HEK293T (cell line): ENCODE measurements around the gene SYNE1.
"Not testable (repeated sequence)": the region's sequence is repeated elsewhere in the genome, so short reads cannot be mapped to it uniquely, and the experiment has no call there.

Experiments used
- BHLHE40 ChIP-seq: fragments of 450-650 bp; IDR thresholded peaks from 2 replicates; pipeline ENCODE4 v1.6.1; 2016; ENCODE audit warnings: mild to moderate bottlenecking, moderate library complexity, borderline replicate concordance
- ELF4 ChIP-seq: fragments of 450-650 bp; IDR thresholded peaks from 2 replicates; pipeline ENCODE4 v1.6.1; 2017; ENCODE audit warnings: antibody characterized with exemption
- FOXA1 ChIP-seq: fragments of 450-650 bp; IDR thresholded peaks from 2 replicates; pipeline ENCODE4 v1.6.1; 2016; ENCODE audit warnings: mild to moderate bottlenecking
- SUZ12 ChIP-seq: fragments of 450-650 bp; IDR thresholded peaks from 2 replicates; pipeline ENCODE4 v1.6.1; 2016; ENCODE audit warnings: mild to moderate bottlenecking
- TARDBP ChIP-seq: fragments of 450-650 bp; IDR thresholded peaks from 2 replicates; pipeline ENCODE4 v1.6.1; 2016
- ZNF384 ChIP-seq: fragments of 450-650 bp; IDR thresholded peaks from 2 replicates; pipeline ENCODE4 v1.6.1; 2016

DNA sequence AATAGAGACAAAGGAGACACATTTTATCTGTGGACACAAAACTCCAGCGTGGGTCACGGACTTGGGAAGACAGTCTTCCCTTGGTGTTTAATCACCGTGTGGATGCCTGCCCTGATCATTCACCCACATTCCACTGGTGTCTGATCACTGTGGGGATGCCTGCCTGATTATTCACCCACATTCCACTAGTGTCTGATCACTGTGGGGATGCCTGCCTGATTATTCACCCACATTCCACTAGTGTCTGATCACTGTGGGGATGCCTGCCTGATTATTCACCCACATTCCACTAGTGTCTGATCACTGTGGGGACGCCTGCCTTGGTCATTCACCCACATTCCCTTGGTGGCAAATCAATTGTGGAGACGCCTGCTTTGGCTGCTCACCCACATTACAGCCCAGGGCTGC is 146.2 kb downstream of the SYNE1 start:
- not testable (repeated sequence) for TF ChIP-seq TARDBP, ZNF384, BHLHE40, SUZ12, FOXA1, ELF4
